ENCODE measurements around the gene TRIM65. TPM values are rescaled to one million over a fixed set of nuclear protein-coding genes. Genes with fewer than 3 reads are reported as not detected.

Gene TRIM65
- total and polyA plus RNA-seq, 10 of the 15 experiments (the other 5 are each of a cell fraction or from before 2014, with no cell fraction given), result 1.4 to 26.0 (median 10.8) TPM

DNA sequence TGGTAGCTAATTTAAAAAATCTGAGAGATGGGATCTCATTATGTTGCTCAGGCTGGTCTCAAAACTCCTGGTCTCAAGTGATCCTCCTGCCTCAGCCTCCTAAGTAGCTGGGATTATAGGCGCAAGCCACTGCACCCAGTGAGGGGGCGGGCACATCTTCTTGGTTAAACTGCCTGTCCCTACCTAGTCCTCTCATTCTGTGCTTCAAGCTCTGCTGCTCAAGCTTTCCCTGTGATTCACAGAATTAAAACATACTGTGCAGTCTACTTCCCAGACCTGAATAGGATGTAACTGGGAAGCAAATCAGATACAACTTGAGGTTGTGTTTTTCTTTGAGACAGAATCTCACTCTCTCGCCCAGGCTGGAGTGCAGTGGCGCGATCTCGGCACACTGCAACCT is 5.7 kb upstream of the TRIM65 start:
- Histone ChIP-seq H3K27me3 (replicated peaks in 1 of 2; ENCODE audit: control insufficient read depth in 2 of 2, insufficient read depth in 2 of 2, low read length in 1 of 2) (no peaks in the 10 kb centered on the region), H3K36me3 (ENCODE audit: control insufficient read depth in 2 of 2, insufficient read depth in 2 of 2, low read length in 1 of 2) (peaks cover 10 to 17% of the 10 kb centered on the region in 2 experiments; a peak in 3 of 4 replicates), H3K9ac (ENCODE audit: control insufficient read depth, insufficient read depth, low read length) (no peak overlapping the region), H2AFZ (ENCODE audit: control insufficient read depth, low read depth, low read length) (no peak overlapping the region), H4K20me1 (ENCODE audit: control insufficient read depth, insufficient read depth) (no peaks in the 10 kb centered on the region), H3K9me3 (replicated peaks; ENCODE audit: control insufficient read depth, insufficient read depth, low read length) (no peaks in the 10 kb centered on the region), H3K4me2 (ENCODE audit: control insufficient read depth, insufficient read depth) (no peak overlapping the region), H3K79me2 (ENCODE audit: control insufficient read depth, insufficient read depth, low read length) (peaks cover 11% of the 10 kb centered on the region), H3K4me3 (no peak overlapping the region), H3K27ac (ENCODE audit: control insufficient read depth, insufficient read depth) (no peak overlapping the region), H3K4me1 (ENCODE audit: control insufficient read depth, insufficient read depth, low read length) (no peaks in the 10 kb centered on the region; the same call in 1 of the 2 replicates)
- intact Hi-C loops (cut with micrococcal nuclease; ENCODE audit: unreplicated experiment) (no loop called here), in situ Hi-C loops (cut with MboI) (no loop called here)
- no peak for FAIRE-seq
- ChIA-PET POLR2A (interaction anchor here (1.5 kb wide), 1 partner anchor 44 kb away, joined by 4 read pairs; no protein-coding TSS in a partner anchor), SMC1A (ENCODE audit: uncharacterized antibody, unreplicated experiment) (interaction anchor here (1.4 kb wide), 1 partner anchor 47 kb away, joined by 4 read pairs; the partner anchor contains the start of gene WBP2), CTCF (interaction anchor here (1.0 to 1.9 kb wide), 3 partner anchors 23 to 100 kb away, joined by 3 to 6 read pairs (median 5); no protein-coding TSS in a partner anchor), RAD21 (ENCODE audit: unreplicated experiment) (no interaction called here)
- BruUV-seq (replicated peaks), result no TSS peak
- 100% methylated on average over 6 of the region's 6 CpGs for whole genome bisulfite sequencing (ENCODE audit: insufficient coverage, insufficient replicate concordance, low lambda C conversion rate, missing lambda C conversion rate)
- TF ChIP-seq CBFB (IDR thresholded peaks at IDR 0.05; ENCODE audit: low read depth), result no peak
- TF ChIP-seq TCF12 (IDR thresholded peaks at IDR 0.05; ENCODE audit: low read depth, low read length), result no peak
- no peak for TF ChIP-seq FOXM1 (IDR thresholded peaks at IDR 0.05; ENCODE audit: low read depth, low read length)
- no peak for TF ChIP-seq EP300 (IDR thresholded peaks at IDR 0.05; ENCODE audit: borderline replicate concordance in 1 of 2, control insufficient read depth in 1 of 2, low read depth in 2 of 2, low read length in 2 of 2)
- TF ChIP-seq, protein P1, sequence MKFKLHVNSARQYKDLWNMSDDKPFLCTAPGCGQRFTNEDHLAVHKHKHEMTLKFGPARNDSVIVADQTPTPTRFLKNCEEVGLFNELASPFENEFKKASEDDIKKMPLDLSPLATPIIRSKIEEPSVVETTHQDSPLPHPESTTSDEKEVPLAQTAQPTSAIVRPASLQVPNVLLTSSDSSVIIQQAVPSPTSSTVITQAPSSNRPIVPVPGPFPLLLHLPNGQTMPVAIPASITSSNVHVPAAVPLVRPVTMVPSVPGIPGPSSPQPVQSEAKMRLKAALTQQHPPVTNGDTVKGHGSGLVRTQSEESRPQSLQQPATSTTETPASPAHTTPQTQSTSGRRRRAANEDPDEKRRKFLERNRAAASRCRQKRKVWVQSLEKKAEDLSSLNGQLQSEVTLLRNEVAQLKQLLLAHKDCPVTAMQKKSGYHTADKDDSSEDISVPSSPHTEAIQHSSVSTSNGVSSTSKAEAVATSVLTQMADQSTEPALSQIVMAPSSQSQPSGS (IDR thresholded peaks at IDR 0.05; ENCODE audit: low read length), result no peak
- TF ChIP-seq HSF1 (IDR thresholded peaks at IDR 0.05; ENCODE audit: low read depth, low read length), result no peak
- no peak for TF ChIP-seq SUZ12 (IDR thresholded peaks at IDR 0.05; ENCODE audit: unreplicated experiment)
- TF ChIP-seq RBBP5 (conservative IDR thresholded peaks at IDR 0.05), result no peak
- no peak for TF ChIP-seq RUNX3 (IDR thresholded peaks at IDR 0.05; ENCODE audit: low read length)
- no peak for TF ChIP-seq POU2F2 (IDR thresholded peaks at IDR 0.05; ENCODE audit: borderline replicate concordance, low read depth, low read length)
- TF ChIP-seq PAX5 (IDR thresholded peaks at IDR 0.05; ENCODE audit: borderline replicate concordance, low read depth, low read length), result no peak
- TF ChIP-seq MXI1 (IDR thresholded peaks at IDR 0.05; ENCODE audit: low read depth, low read length), result no peak
- no peak for TF ChIP-seq FOXK2 (IDR thresholded peaks at IDR 0.05)
- no peak for TF ChIP-seq ZNF24 (IDR thresholded peaks at IDR 0.05)
- no peak for ATAC-seq
- no peak for DNase-seq (ENCODE audit: low read depth, low spot score)

All from GM12878 (cell line).